ENCODE data around the gene TPRX2. TPM values are rescaled to one million over a fixed set of nuclear protein-coding genes. Genes with fewer than 3 reads are reported as not detected.

The TPRX2 gene
- total RNA-seq, 1 experiment from 2014 or later = not detected

GRCh38 chr19:47854459-47854858 is 4.6 kb upstream of the TPRX2 start:
- no peaks in the 10 kb centered on the region for H4K20me1 ChIP-seq (ENCODE audit: insufficient read depth)
- H3K4me1 ChIP-seq (ENCODE audit: control insufficient read depth in 1 of 2, insufficient read depth in 2 of 2, low read length in 2 of 2) = peaks cover 17 to 22% of the 10 kb centered on the region in 2 experiments
- ATAC-seq (no peak), DNase-seq (ENCODE audit: low read depth, low spot score) (no peak)
- TF ChIP-seq EZH2phosphoT487 (IDR thresholded peaks at IDR 0.05; ENCODE audit: borderline replicate concordance) (no peak), ZBTB33 (IDR thresholded peaks at IDR 0.05; ENCODE audit: extremely low read depth, insufficient replicate concordance, low read length) (no peak), FOSL1 (IDR thresholded peaks at IDR 0.05; ENCODE audit: low read depth) (no peak), MAX (IDR thresholded peaks at IDR 0.05) (no peak), CBX3 (IDR thresholded peaks at IDR 0.05; ENCODE audit: low read depth) (no peak), JUND (IDR thresholded peaks at IDR 0.05) (no peak), EGR1 (IDR thresholded peaks at IDR 0.05; ENCODE audit: low read depth) (no peak), TCF7L2 (IDR thresholded peaks at IDR 0.05; ENCODE audit: borderline replicate concordance, extremely low read depth, insufficient read depth, insufficient read length) (no peak), CEBPB (IDR thresholded peaks at IDR 0.05; ENCODE audit: low read depth) (no peak), ELF1 (IDR thresholded peaks at IDR 0.05; ENCODE audit: borderline replicate concordance, low read depth) (no peak), SIN3A (IDR thresholded peaks at IDR 0.05; ENCODE audit: low read depth) (no peak), YY1 (IDR thresholded peaks at IDR 0.05; ENCODE audit: extremely low read depth, insufficient replicate concordance, low read depth, low read length) (no peak), ZNF274 (IDR thresholded peaks at IDR 0.05; ENCODE audit: low read depth, low read length) (no peak), POLR2AphosphoS5 (IDR thresholded peaks at IDR 0.05; ENCODE audit: low read depth, low read length) (no peak), CTCF (IDR thresholded peaks at IDR 0.05 in 2 of 3, conservative IDR thresholded peaks at IDR 0.05 in 1 of 3; ENCODE audit: borderline replicate concordance in 1 of 3, insufficient read depth in 1 of 3, low read depth in 2 of 3, low read length in 2 of 3) (no peak), RAD21 (IDR thresholded peaks at IDR 0.05; ENCODE audit: low read depth) (no peak), ATF3 (IDR thresholded peaks at IDR 0.05) (no peak), REST (IDR thresholded peaks at IDR 0.05; ENCODE audit: low read depth) (no peak)
- H3K4me2 ChIP-seq (ENCODE audit: low read length) = no peak overlapping the region
- CTCF ChIA-PET = no interaction called here
- H3K27me3 ChIP-seq (ENCODE audit: insufficient read depth, low read length) = no peaks in the 10 kb centered on the region
- H3K9me2 ChIP-seq (ENCODE audit: insufficient read depth) = no peaks in the 10 kb centered on the region
- POLR2A ChIA-PET = no interaction called here
- H3K36me3 ChIP-seq (ENCODE audit: control insufficient read depth in 1 of 2, insufficient read depth in 2 of 2, low read length in 2 of 2) = no peaks in the 10 kb centered on the region
- no peak overlapping the region for H3K27ac ChIP-seq (ENCODE audit: low read depth, low read length)
- intact Hi-C loops (cut with micrococcal nuclease) = no loop called here
- no TSS peak for BruUV-seq (replicated peaks)
- no peak overlapping the region for H3K4me3 ChIP-seq (replicated peaks in 1 of 2; ENCODE audit: low read depth in 1 of 2, low read length in 2 of 2)
- no peak overlapping the region for H3K9ac ChIP-seq (ENCODE audit: low read length)
- RAD21 ChIA-PET (ENCODE audit: low non-redundant PET in 1 of 2, low total read pairs in 2 of 2, uncharacterized antibody in 2 of 2, unreplicated experiment in 2 of 2) = no interaction called here
- H3K79me2 ChIP-seq (ENCODE audit: insufficient read depth, low read length) = no peaks in the 10 kb centered on the region
- H3K9me3 ChIP-seq (ENCODE audit: control insufficient read depth in 1 of 2, insufficient read depth in 1 of 2, low read depth in 1 of 2, low read length in 2 of 2) = no peaks in the 10 kb centered on the region
- H2AFZ ChIP-seq (ENCODE audit: low read depth, low read length, poor library complexity, severe bottlenecking) = no peak overlapping the region
